SK-MEL-5 (cell line): ENCODE results near the gene APLF. TPM values are rescaled to one million over a fixed set of nuclear protein-coding genes. Genes with fewer than 3 reads are reported as not detected.
A peak's percentile ranks its signal among the peaks of the same experiment; 100 is the strongest.
"Not testable (repeated sequence)": the region's sequence is repeated elsewhere in the genome, so short reads cannot be mapped to it uniquely, and the experiment has no call there.

Source experiments
- DNase-seq: peaks from one replicate; pipeline ENCODE4 v3.0.0-alpha.2; 2016; ENCODE audit warnings: low read depth, low spot score
- in situ Hi-C: cut with HindIII; loops from 2 replicates; pipeline ENCODE4 v1.10.0; 2016; ENCODE audit warnings: low sequenced_read_pairs, high pct_unique_total_duplicates, low pct_unique_long_range_greater_than_20kb
- total RNA-seq: library from RNA; depleted of rRNA; stranded (reverse); fragments of >200 nt; shearing (Covaris generic); gene quantifications from 2 replicates; pipeline ENCODE4 v1.2.3, GENCODE V29; 2014

The APLF gene
- total RNA-seq, 1 experiment from 2014 or later: 6.4 TPM

- in situ Hi-C loops: no loop called here
- DNase-seq: no peak
Observed at GRCh38 chr2:68590702-68591101, 123.3 kb downstream of the APLF start.

GRCh38 chr2:68591225-68591624, 123.8 kb downstream of the APLF start:
- in situ Hi-C loops: no loop called here
- DNase-seq: no peak

GRCh38 chr2:68594041-68594440, 126.7 kb downstream of the APLF start:
- in situ Hi-C loops: no loop called here

GRCh38 chr2:68594674-68595492, 127.5 kb downstream of the APLF start:
- in situ Hi-C loops: no loop called here

More at GRCh38 chr2:68594041-68594440, 126.7 kb downstream of the APLF start:
- no peak for DNase-seq

GRCh38 chr2:68595493-68595785, 128.1 kb downstream of the APLF start:
- DNase-seq, in situ Hi-C loops: not testable (repeated sequence)

More at GRCh38 chr2:68594674-68595492, 127.5 kb downstream of the APLF start:
- peak; percentile 70 for DNase-seq

GRCh38 chr2:68600495-68600894, 133.1 kb downstream of the APLF start:
- DNase-seq, in situ Hi-C loops: not testable (repeated sequence)

- in situ Hi-C loops: no loop called here
- DNase-seq: no peak
Observed at GRCh38 chr2:68603059-68603458, 135.7 kb downstream of the APLF start.

GRCh38 chr2:68604077-68604476, 136.7 kb downstream of the APLF start:
- in situ Hi-C loops: no loop called here
- DNase-seq: no peak

GRCh38 chr2:68605939-68606338, 138.6 kb downstream of the APLF start:
- no peak for DNase-seq
- in situ Hi-C loops: no loop called here

GRCh38 chr2:68606759-68607158, 139.4 kb downstream of the APLF start:
- no peak for DNase-seq
- in situ Hi-C loops: no loop called here

- DNase-seq: no peak
- in situ Hi-C loops: no loop called here
Observed at GRCh38 chr2:68607837-68608236, 140.5 kb downstream of the APLF start.

GRCh38 chr2:68612765-68613519, 145.6 kb downstream of the APLF start:
- in situ Hi-C loops: no loop called here
- DNase-seq: no peak

- in situ Hi-C loops: no loop called here
- DNase-seq: no peak
Observed at GRCh38 chr2:68620772-68621171, 153.4 kb downstream of the APLF start.

- DNase-seq: no peak
- in situ Hi-C loops: no loop called here
Observed at GRCh38 chr2:68623820-68624219, 156.4 kb downstream of the APLF start.

- no peak for DNase-seq
- in situ Hi-C loops: no loop called here
Observed at GRCh38 chr2:68627615-68628014, 160.2 kb downstream of the APLF start.
